ENCODE measurements around the gene CTTNBP2NL.
"Not testable (repeated sequence)": the region's sequence is repeated elsewhere in the genome, so short reads cannot be mapped to it uniquely, and the experiment has no call there.

CTTNBP2NL gene

GRCh38 chr1:112393631-112393974 is 2.4 kb upstream of the CTTNBP2NL start:
- Histone ChIP-seq H3K27ac (peak overlapping the region; percentile 92 to 97), H3K4me3 (peak overlapping the region; percentile 22)
- TF ChIP-seq CTCF (IDR thresholded peaks at IDR 0.05) = no peak
- DNase-seq (ENCODE audit: low spot score) = no peak

- no peak for TF ChIP-seq CTCF (IDR thresholded peaks at IDR 0.05)
- peak overlapping the region; percentile 92 to 97 for H3K27ac ChIP-seq
- peak overlapping the region; percentile 93 for H3K4me3 ChIP-seq
Observed at GRCh38 chr1:112394743-112395062, 1.3 kb upstream of the CTTNBP2NL start.

GRCh38 chr1:112395256-112395820 is 676 bp upstream of the CTTNBP2NL start:
- Histone ChIP-seq H3K4me3 (peak overlapping the region; percentile 93), H3K27ac (peak overlapping the region; percentile 92 to 97)
- no peak for DNase-seq (ENCODE audit: low spot score)
- TF ChIP-seq CTCF (IDR thresholded peaks at IDR 0.05) = no peak

More at GRCh38 chr1:112394743-112395062, 1.3 kb upstream of the CTTNBP2NL start:
- no peak for DNase-seq (ENCODE audit: low spot score)

- no peak for DNase-seq (ENCODE audit: low spot score)
- peak overlapping the region; percentile 92 to 97 for H3K27ac ChIP-seq
- no peak for TF ChIP-seq CTCF (IDR thresholded peaks at IDR 0.05)
- peak overlapping the region; percentile 93 for H3K4me3 ChIP-seq
Observed at GRCh38 chr1:112396653-112397471, 848 bp downstream of the CTTNBP2NL start.

GRCh38 chr1:112397841-112398240 is 1.8 kb downstream of the CTTNBP2NL start:
- no peak for TF ChIP-seq CTCF (IDR thresholded peaks at IDR 0.05)
- DNase-seq (ENCODE audit: low spot score) = no peak
- Histone ChIP-seq H3K27ac (no peak overlapping the region), H3K4me3 (peak overlapping the region; percentile 93)

DNA sequence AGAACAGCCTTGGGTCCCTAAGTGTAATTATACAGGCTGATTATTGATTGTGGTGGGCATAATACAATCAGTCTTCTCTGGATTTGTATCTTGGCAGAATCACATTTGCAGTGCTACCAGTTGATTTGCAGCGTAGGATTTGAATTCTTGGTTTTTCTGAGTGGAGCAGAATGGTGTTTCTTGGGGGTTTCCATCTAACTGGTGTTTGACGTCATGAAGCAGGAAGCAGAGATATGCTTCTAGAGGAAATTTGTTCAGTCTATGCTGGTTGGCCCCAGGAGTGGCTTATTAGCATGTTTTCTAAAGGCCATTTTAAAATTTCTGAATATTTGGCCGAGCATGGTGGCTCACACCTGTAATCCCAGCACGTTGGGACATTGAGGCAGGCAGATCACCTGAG is 3.4 kb downstream of the CTTNBP2NL start:
- H3K27ac ChIP-seq = no peak overlapping the region
- H3K4me3 ChIP-seq = no peak overlapping the region
- TF ChIP-seq CTCF (IDR thresholded peaks at IDR 0.05) = no peak
- no peak for DNase-seq (ENCODE audit: low spot score)

- H3K4me3 ChIP-seq; H3K27ac ChIP-seq; DNase-seq (ENCODE audit: low spot score): not testable (repeated sequence)
Observed at GRCh38 chr1:112400706-112401105, 4.7 kb downstream of the CTTNBP2NL start.
